A549 (cell line): Measurements from ENCODE around the gene S1PR5.

Source experiments
- CBX2 ChIP-seq: fragments of 200-600 bp; sonication (generic); IDR thresholded peaks from 2 replicates; pipeline ENCODE4 v1.6.1; 2016; ENCODE audit warnings: low read depth, mild to moderate bottlenecking, borderline replicate concordance
- CTCF ChIP-seq: fragments of >200 bp; sonication (Bioruptor Twin); formaldehyde crosslinking; IDR thresholded peaks from 3 replicates; pipeline ENCODE4 v1.5.1; 2016
- EP300 ChIP-seq, 2 experiments: fragments of >200 bp; sonication (Bioruptor Twin); formaldehyde crosslinking; IDR thresholded peaks; 2 replicates in 1 of 2; 3 replicates in 1 of 2; pipeline ENCODE4 v1.6.1; 2016 to 2017
- ESRRA ChIP-seq: fragments of 150-350 bp; IDR thresholded peaks from 2 replicates; pipeline ENCODE4 v1.6.1; 2014; ENCODE audit warnings: mild to moderate bottlenecking, low read length, borderline replicate concordance
- GATA3 ChIP-seq: IDR thresholded peaks from 2 replicates; pipeline ENCODE4 v1.6.1; 2012; ENCODE audit warnings: borderline replicate concordance
- JUNB ChIP-seq: fragments of >200 bp; sonication (Bioruptor Twin); formaldehyde crosslinking; IDR thresholded peaks from 2 replicates; pipeline ENCODE4 v1.6.1; 2016
- NPAS2 ChIP-seq: fragments of 250-450 bp; sonication (Bioruptor Pico); IDR thresholded peaks from 2 replicates; pipeline ENCODE4 v1.8.0; 2022; ENCODE audit warnings: mild to moderate bottlenecking, moderate library complexity, borderline replicate concordance
- NR3C1 ChIP-seq: fragments of >200 bp; sonication (Bioruptor Twin); formaldehyde crosslinking; IDR thresholded peaks from 3 replicates; pipeline ENCODE4 v1.6.1; 2017
- POLR2A ChIP-seq: IDR thresholded peaks from 2 replicates; pipeline ENCODE4 v1.6.1; 2012; ENCODE audit warnings: mild to moderate bottlenecking, low read length
- POLR2AphosphoS2 ChIP-seq: conservative IDR thresholded peaks from 2 replicates; pipeline ENCODE4 v1.6.1; 2012; ENCODE audit warnings: low read length, improper control_type of control experiment, inconsistent platforms
- REST ChIP-seq: fragments of 200-600 bp; sonication (generic); IDR thresholded peaks from 2 replicates; pipeline ENCODE4 v1.6.1; 2016; ENCODE audit warnings: antibody characterized with exemption, mild to moderate bottlenecking, moderate library complexity
- RFX5 ChIP-seq: fragments of 450-650 bp; IDR thresholded peaks from 2 replicates; pipeline ENCODE4 v1.7.1; 2014; ENCODE audit warnings: antibody characterized with exemption, mild to moderate bottlenecking, moderate library complexity
- TP53 ChIP-seq: fragments of 250-450 bp; sonication (Bioruptor Pico); IDR thresholded peaks from 2 replicates; pipeline ENCODE4 v1.5.0; 2021; ENCODE audit warnings: mild to moderate bottlenecking, moderate library complexity

- TF ChIP-seq REST, result no peak
- no peak for TF ChIP-seq NPAS2 (CRISPR knock-in tag)
- no peak for TF ChIP-seq CTCF
- TF ChIP-seq JUNB, result no peak
- no peak for TF ChIP-seq EP300 (IDR thresholded peaks at IDR 0.05)
- TF ChIP-seq RFX5, result no peak
- no peak for TF ChIP-seq POLR2AphosphoS2
- TF ChIP-seq TP53, result no peak
- TF ChIP-seq CBX2, result no peak
- TF ChIP-seq ESRRA, result no peak
- TF ChIP-seq POLR2A, result peak; percentile 89
- TF ChIP-seq NR3C1, result no peak
- TF ChIP-seq GATA3, result no peak
Measured at GRCh38 chr19:10565567-10566407, 48.5 kb upstream of the S1PR5 start, which contains the start of gene KRI1.
